Activated T-cell treated with anti-CD3 and anti-CD28 coated beads for 48 hours (primary cell): ENCODE data around the gene LAMA2.

Experiments
- DNase-seq: peaks from one replicate; pipeline ENCODE4 v3.0.0-alpha.2; 2020; ENCODE audit warnings: low read depth

LAMA2 gene

GRCh38 chr6:129317931-129318820, 435.2 kb downstream of the LAMA2 start:
- DNase-seq = no peak

GRCh38 chr6:129320892-129321291, 438.0 kb downstream of the LAMA2 start:
- no peak for DNase-seq

DNA sequence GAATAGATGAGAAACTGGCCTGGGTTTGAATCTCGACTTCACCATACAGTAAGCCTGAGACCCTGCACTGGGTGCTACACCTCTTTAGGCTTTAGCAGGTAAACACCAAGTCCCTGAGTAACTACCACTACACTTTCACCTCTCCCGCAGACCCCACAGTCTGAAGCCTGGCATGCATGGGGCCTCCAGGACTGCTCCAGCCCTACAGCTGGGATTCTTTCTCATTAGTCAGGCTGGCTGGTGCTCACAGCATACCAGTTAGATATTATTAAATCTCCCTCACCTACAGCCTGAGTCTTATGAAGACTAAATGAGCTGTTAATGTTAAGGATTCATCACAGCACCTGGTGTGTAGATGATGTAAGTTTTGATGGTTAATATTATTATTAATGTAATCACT, 438.4 kb downstream of the LAMA2 start:
- DNase-seq = no peak

DNA sequence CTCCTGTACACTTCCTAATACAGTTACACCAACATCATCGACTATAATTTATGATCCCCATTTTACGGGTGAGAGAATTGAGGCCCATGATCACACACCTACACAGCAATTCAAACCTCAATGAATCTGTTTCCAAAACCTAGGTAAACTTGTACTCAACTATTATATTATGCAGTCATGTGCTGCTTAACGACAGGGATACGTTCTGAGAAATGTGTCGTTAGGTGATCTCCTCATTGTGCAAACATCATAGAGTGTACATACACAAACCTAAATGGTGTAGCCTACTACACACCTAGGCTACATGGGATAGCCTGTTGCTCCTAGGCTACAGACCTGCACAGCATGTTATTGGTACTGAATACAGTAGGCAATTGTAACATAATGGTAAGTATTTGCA, 441.4 kb downstream of the LAMA2 start:
- no peak for DNase-seq

DNA sequence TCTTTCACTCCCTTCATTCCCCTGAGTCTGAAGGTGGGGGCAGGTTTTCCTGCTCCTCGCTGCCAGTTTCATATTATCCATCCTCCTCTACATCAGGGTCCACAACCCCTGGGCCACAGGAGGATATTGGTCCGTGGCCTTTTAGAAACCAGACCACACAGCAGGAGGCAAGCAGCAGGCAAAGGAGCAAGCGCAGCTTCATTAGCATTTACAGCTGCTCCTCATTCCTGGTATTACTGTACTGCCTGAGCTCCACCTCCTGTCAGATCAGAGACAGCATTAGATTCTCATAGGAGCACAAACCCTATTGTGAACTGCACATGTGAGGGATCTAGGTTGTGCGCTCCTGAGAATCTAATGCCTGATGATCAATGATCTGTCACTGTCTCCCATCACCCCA, 446.7 kb downstream of the LAMA2 start:
- DNase-seq = no peak

- DNase-seq = no peak
These were observed 448.7 kb downstream of the LAMA2 start for GRCh38 chr6:129331450-129332138.

DNA sequence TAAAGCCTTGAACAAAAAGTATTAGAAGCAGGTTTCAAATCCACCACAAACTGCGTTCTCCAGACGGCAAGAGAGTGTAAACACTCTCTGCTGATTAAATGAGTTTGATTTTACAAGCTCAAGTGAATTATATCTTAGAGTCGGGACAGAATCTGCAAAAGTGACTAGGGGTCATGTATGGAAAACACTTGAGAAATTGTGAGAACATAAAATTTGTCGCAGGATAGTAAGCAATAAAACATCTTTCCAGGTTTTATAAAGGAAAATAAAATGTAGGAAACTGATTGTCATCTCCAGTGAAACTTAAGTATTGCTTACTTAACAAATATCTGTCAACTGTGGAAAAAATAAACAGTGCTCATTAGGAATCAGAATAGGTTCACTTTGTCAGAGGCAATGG, 452.9 kb downstream of the LAMA2 start:
- no peak for DNase-seq

GRCh38 chr6:129338683-129339082, 455.7 kb downstream of the LAMA2 start:
- DNase-seq = no peak

DNA sequence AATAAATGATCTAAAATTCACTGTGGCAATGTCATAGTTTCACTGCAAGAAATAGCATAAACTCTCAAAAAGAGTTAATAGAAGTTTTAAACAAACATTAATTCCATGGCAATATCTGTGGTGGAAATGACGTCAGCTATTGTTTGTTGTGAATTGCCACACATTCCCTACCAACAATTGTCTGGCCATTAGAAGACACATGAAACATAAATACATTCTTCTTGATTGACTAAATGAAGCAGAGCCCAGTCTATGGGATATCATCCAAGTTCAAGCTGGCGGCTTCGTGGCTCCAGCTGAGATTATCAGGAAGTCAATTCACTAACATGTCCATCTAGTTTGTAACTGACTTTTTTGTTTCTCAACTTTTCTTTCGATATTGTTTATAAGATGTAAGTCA, 458.0 kb downstream of the LAMA2 start:
- no peak for DNase-seq

DNA sequence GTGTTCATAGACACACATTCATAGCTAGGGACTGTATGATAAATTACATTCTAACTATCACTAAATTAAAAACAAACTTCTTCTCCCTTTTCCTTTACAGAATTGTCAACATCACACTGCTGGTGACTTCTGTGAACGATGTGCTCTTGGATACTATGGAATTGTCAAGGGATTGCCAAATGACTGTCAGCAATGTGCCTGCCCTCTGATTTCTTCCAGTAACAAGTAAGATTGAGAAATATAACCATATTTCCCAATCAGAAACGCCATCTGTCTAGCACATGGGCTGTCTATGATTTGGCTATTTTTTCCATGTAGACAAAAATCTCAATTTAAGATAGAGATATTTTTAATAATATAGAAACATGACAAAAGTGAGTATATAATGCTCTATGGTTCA, 459.3 kb downstream of the LAMA2 start:
- no peak for DNase-seq

GRCh38 chr6:129342796-129343195, 459.9 kb downstream of the LAMA2 start:
- no peak for DNase-seq

DNA sequence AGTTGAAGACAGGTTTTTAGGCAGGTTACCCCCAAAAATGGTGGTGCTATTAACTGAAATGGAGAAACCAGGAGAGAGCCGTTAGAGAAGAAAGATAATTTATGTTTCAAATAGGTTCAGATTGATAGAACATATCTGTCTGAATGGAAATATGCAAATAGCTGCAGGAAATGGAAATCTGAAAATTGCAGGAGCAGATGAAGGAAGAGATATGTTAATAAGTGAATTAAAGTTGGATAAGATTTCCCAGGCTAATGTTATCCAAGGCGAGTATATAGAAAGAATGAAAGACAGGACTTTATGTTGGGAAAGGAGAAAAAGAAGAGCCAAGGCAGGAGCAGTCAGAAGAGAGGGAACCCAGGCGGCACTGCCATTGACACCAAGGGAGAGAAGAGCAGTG, 461.4 kb downstream of the LAMA2 start:
- no peak for DNase-seq

- DNase-seq = no peak
These were observed 463.0 kb downstream of the LAMA2 start for GRCh38 chr6:129345890-129346289.

DNA sequence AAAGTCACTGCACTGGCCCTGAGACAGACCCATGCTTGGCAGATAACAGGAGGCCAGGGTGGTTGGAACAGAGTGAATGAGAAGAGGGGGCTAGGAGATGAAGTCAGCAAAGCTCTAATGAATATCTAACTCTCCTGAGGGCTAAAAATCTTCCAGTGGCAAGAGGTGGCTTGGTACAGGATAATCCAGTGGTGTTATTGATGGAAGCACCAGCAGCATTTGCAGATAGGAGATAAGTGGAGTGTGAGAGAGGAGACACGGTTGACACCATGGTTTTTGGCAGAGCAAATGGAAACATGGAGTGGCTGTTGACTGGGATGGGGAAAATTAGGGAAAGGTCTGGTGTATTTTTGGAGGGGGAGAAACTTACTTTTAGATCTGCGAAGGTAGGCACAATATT, 464.0 kb downstream of the LAMA2 start:
- DNase-seq = no peak

DNA sequence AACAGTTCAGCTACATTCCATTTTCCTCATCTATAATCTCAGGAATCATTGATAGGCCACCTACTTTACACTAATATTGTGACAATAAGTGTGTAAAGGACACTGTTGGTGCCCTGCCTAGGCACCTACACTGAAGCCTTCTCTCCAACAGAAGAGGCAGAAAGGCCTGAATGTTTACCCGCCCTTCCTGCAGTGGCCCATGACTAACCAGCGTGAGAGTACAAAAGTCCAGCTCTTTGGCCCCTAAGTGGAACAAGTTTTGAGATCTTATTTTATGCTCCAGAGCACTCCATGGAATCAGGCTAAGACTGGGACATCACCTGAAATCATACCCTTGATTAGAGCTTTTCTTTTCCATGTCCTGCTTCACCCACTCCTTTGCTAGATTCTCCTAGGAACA, 467.3 kb downstream of the LAMA2 start:
- no peak for DNase-seq

DNA sequence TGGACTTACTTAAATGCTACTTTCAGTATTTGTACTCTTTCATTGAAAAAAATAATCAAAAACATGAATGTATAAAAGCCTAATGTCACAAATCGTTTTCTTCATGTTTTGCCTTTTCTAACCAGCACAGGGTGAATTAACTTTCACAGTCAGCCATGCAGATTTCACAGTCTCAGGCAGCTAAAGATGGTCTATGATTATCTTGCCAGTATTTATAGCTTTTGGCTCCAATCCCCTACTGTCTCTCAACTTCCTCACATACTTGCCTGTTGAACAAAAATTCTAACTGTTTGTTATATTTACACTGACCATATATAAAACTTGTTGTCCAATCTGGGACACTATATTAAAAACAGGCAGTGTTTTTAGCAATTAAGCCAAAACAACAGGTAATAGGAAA, 468.9 kb downstream of the LAMA2 start:
- no peak for DNase-seq

GRCh38 chr6:129353067-129353466, 470.1 kb downstream of the LAMA2 start:
- no peak for DNase-seq

- no peak for DNase-seq
These were observed 473.2 kb downstream of the LAMA2 start for GRCh38 chr6:129356129-129356528.

GRCh38 chr6:129359811-129360681, 477.1 kb downstream of the LAMA2 start:
- no peak for DNase-seq

DNA sequence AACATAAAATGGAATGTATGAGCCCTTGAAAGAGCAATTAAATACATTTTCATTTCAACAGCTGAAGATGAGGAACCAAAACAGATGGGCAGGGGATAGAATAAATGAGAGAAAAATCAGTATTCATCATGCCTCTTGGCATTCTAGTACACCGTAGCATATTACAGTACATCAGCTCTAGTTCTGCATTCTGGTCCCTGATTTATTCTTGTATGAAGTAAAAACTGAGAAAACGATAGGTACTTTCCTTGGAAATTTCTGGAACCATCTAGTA, 477.7 kb downstream of the LAMA2 start:
- no peak for DNase-seq

DNA sequence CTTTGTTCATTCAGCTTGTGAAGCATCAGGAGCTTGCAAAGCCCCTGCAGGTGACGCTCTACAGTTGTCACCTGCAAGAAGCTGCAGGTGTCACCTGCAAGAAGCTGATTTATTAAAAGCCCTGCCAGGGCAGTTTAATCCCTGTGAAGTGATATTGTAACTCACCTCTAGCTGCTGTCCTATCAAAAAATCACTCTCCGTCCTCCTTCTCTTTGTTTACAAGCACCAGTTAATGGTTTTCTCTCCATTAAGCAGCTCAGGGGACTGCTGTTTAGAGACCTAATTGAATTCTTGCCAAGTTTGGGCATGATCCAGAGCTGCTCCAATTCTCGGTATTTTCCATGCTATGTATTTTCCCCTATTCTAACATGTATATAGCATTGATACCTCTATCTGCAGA, 481.1 kb downstream of the LAMA2 start:
- DNase-seq = no peak

DNA sequence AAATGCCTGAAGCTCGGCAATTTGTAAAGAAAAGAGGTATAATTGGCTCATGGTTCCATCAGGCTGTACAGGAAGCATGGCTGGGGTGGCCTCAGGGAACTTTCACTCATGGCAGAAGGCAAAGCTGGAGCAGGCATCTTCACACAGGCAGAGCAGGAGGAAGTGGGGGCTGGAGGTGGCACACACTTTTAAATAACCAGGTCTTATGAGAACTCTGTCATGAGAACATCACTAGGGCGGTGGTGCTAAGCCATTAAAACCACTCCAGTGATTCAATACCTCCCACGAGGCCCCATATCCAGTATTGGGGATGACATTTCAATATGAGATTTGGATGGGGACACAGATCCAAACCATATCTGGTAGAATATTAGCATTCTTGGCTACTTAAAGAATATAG, 481.8 kb downstream of the LAMA2 start:
- no peak for DNase-seq

DNA sequence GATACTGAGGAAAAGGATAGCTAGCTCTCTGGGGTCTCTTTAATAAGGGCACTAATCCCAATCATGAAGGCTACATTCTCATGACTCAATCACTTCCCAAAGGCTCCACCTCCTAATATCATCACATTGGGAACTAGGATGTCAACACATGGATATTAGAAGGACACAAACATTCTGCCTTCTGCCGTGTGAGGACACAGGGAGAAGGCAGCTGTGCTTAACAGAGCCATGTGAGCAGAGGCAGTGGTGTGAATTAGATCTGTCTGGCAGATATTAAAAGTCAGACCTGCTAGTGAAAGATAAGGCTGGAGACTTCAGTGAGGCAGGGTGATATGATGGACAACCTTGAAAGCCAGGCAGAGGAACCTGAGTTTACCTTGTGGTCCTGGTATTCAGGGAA, 485.1 kb downstream of the LAMA2 start:
- DNase-seq = no peak
